Posterior cingulate gyrus (tissue), 11 donors: ENCODE data around the gene CLK3.
"Not testable (repeated sequence)": the region's sequence is repeated elsewhere in the genome, so short reads cannot be mapped to it uniquely, and the experiment has no call there.

Experiments used
- DNase-seq, 10 donors: peaks; one replicate each; pipeline versions ENCODE4 v3.0.0 to v3.0.0-alpha.2; 2020 to 2021; ENCODE audit warnings: mixed read lengths in 3 of 10
- intact Hi-C: fragments of 100-400 bp; cut with DNase I; formaldehyde crosslinking; loops from one replicate; pipeline ENCODE4 v1.15.1; 2023

CLK3 gene

GRCh38 chr15:74631935-74632560 is 16.4 kb downstream of the CLK3 start:
- intact Hi-C loops = loop anchor here (1.0 to 10.0 kb wide), 2 partner anchors 259 to 323 kb away; partner anchors contain the start of gene RPP25
- DNase-seq = peak in 9 of 10 donors; percentile 45 to 94 (median 77)

GRCh38 chr15:74632601-74633000 is 17.0 kb downstream of the CLK3 start:
- intact Hi-C loops = loop anchor here (1.0 to 10.0 kb wide), 2 partner anchors 259 to 322 kb away; partner anchors contain the start of gene RPP25
- DNase-seq = peak in 3 of 10 donors; percentile 45 to 66 (median 62)

- DNase-seq = peak in 1 of 10 donors; percentile 24
- intact Hi-C loops = loop anchor here (10.0 kb wide), 1 partner anchor 321 kb away; the partner anchor contains the start of gene RPP25
These were observed 18.1 kb downstream of the CLK3 start for GRCh38 chr15:74633781-74634180.

- intact Hi-C loops = loop anchor here (1.0 to 10.0 kb wide), 2 partner anchors 133 to 320 kb away; partner anchors contain the start of gene RPP25
- DNase-seq = peak in 9 of 10 donors; percentile 59 to 95 (median 73)
These were observed 19.6 kb downstream of the CLK3 start for GRCh38 chr15:74635228-74635627.

GRCh38 chr15:74636984-74637383 is 21.3 kb downstream of the CLK3 start:
- intact Hi-C loops = loop anchor here (10.0 kb wide), 1 partner anchor 318 kb away; the partner anchor contains the start of gene RPP25

GRCh38 chr15:74641151-74641550 is 25.5 kb downstream of the CLK3 start:
- intact Hi-C loops = no loop called here
- DNase-seq = no peak

More at GRCh38 chr15:74636984-74637383, 21.3 kb downstream of the CLK3 start:
- no peak for DNase-seq

GRCh38 chr15:74642348-74642733 is 26.7 kb downstream of the CLK3 start:
- no peak for DNase-seq
- intact Hi-C loops = no loop called here

- DNase-seq = no peak
- intact Hi-C loops = no loop called here
These were observed 27.4 kb downstream of the CLK3 start for GRCh38 chr15:74642734-74643664.

GRCh38 chr15:74643665-74644204 is 28.1 kb downstream of the CLK3 start:
- no peak for DNase-seq
- intact Hi-C loops = no loop called here

GRCh38 chr15:74646480-74646879 is 30.8 kb downstream of the CLK3 start:
- intact Hi-C loops = no loop called here
- no peak for DNase-seq

GRCh38 chr15:74648051-74648842 is 32.6 kb downstream of the CLK3 start:
- intact Hi-C loops = no loop called here
- DNase-seq = no peak

GRCh38 chr15:74651242-74651741 is 35.7 kb downstream of the CLK3 start:
- intact Hi-C loops = no loop called here
- no peak for DNase-seq

- intact Hi-C loops = no loop called here
- no peak for DNase-seq
These were observed 37.9 kb downstream of the CLK3 start for GRCh38 chr15:74653426-74654102.

GRCh38 chr15:74655424-74655823 is 39.8 kb downstream of the CLK3 start:
- intact Hi-C loops = no loop called here
- DNase-seq = no peak

GRCh38 chr15:74656935-74657535 is 41.4 kb downstream of the CLK3 start:
- intact Hi-C loops = no loop called here
- peak in 1 of 10 donors; percentile 85 for DNase-seq

GRCh38 chr15:74657846-74658245 is 42.2 kb downstream of the CLK3 start:
- no peak for DNase-seq

GRCh38 chr15:74661280-74661679 is 45.6 kb downstream of the CLK3 start:
- DNase-seq, intact Hi-C loops: not testable (repeated sequence)

More at GRCh38 chr15:74657846-74658245, 42.2 kb downstream of the CLK3 start:
- intact Hi-C loops = no loop called here

- DNase-seq = no peak
- intact Hi-C loops = no loop called here
These were observed 46.6 kb downstream of the CLK3 start for GRCh38 chr15:74662064-74662860.
